ENCODE data around the gene SRBD1.

DNA sequence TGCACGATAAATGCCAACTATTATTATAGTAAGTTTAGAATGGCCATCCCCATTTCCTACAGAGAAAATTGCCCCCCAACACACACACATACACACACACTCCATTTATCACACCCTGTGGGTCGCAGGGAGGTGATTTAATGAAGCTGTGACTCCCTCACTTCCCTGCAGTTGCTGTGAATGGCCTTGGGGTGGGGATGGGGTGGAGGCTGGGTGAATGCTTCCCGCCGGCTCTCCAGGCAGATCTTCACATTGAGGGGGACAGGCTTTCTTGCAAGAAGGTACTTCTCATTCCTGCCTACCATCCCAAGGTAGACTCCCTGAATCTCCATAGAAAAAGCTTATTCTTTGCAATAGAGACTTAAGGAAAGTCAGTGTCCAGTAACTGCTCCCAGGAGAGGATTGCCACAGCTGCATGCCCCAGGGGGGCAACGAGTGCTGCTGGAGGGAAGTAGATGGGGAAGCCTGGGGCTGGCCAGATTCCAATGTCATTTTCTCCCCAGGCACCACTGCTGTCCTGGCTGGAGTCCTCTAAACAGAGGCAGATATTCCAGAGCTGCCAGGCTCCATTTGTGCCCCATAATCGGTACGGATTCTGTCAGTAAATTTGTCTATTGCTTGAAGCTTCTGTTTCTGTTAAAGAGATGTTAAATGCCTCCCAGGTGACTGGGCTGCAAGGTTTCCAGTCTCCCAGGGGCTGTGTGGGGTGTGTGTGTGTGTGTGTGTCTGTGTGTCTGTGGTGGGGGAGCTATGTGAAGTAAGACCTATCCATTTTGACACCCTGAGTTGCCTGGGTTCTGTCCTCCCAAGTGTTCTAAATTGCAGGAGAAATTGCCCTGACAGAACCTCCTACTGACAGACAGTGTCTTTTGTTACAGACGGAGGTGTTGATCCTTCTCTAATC lies 265.5 kb downstream of the SRBD1 start:
- TF ChIP-seq, protein P1, sequence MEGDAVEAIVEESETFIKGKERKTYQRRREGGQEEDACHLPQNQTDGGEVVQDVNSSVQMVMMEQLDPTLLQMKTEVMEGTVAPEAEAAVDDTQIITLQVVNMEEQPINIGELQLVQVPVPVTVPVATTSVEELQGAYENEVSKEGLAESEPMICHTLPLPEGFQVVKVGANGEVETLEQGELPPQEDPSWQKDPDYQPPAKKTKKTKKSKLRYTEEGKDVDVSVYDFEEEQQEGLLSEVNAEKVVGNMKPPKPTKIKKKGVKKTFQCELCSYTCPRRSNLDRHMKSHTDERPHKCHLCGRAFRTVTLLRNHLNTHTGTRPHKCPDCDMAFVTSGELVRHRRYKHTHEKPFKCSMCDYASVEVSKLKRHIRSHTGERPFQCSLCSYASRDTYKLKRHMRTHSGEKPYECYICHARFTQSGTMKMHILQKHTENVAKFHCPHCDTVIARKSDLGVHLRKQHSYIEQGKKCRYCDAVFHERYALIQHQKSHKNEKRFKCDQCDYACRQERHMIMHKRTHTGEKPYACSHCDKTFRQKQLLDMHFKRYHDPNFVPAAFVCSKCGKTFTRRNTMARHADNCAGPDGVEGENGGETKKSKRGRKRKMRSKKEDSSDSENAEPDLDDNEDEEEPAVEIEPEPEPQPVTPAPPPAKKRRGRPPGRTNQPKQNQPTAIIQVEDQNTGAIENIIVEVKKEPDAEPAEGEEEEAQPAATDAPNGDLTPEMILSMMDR (IDR thresholded peaks at IDR 0.05; ENCODE audit: low read depth, low read length): no peak
- TF ChIP-seq EZH2phosphoT487 (IDR thresholded peaks at IDR 0.05; ENCODE audit: low read depth): no peak

All from OCI-LY3 (cell line).